Stimulated activated CD4-positive, alpha-beta T cell treated with anti-CD3 and anti-CD28 coated beads, Interleukin-12 subunit alpha, Interleukin-12 subunit beta, amount 100 ng/mL, for 24 hours (primary cell): ENCODE results near the gene SELENOS.
"Not testable (repeated sequence)": the region's sequence is repeated elsewhere in the genome, so short reads cannot be mapped to it uniquely, and the experiment has no call there.

ENCODE experiments used
- DNase-seq, 2 experiments: peaks; one replicate each; pipeline ENCODE4 v3.0.0-alpha.2; 2020; ENCODE audit warnings: low read depth in 2 of 2

SELENOS gene

GRCh38 chr15:101309436-101310160 lies 32.3 kb upstream of the SELENOS start:
- no peak for DNase-seq

GRCh38 chr15:101308604-101309435 lies 31.5 kb upstream of the SELENOS start:
- no peak for DNase-seq

GRCh38 chr15:101307897-101308603 lies 30.8 kb upstream of the SELENOS start:
- no peak for DNase-seq

GRCh38 chr15:101307048-101307896 lies 30.0 kb upstream of the SELENOS start:
- no peak for DNase-seq

GRCh38 chr15:101306341-101307047 lies 29.2 kb upstream of the SELENOS start:
- no peak for DNase-seq

GRCh38 chr15:101305820-101306255 lies 28.6 kb upstream of the SELENOS start:
- no peak for DNase-seq

- DNase-seq = no peak
These were observed 26.1 kb upstream of the SELENOS start for GRCh38 chr15:101303408-101303807.

GRCh38 chr15:101296418-101297405 lies 19.4 kb upstream of the SELENOS start:
- DNase-seq = no peak

GRCh38 chr15:101295607-101296161 lies 18.4 kb upstream of the SELENOS start:
- DNase-seq = no peak

- DNase-seq = peak; percentile 96 to 97
These were observed 17.7 kb upstream of the SELENOS start, which contains the start of gene SNRPA1 for GRCh38 chr15:101294731-101295606. SNRPA1 (minus strand) TSS chr15:101295248; CDS start chr15:101295178, 70 bp downstream.

- DNase-seq = no peak
These were observed 15.8 kb upstream of the SELENOS start for GRCh38 chr15:101293122-101293521.

- no peak for DNase-seq
These were observed 11.7 kb upstream of the SELENOS start for GRCh38 chr15:101288905-101289513.

GRCh38 chr15:101287342-101287741 lies 10.1 kb upstream of the SELENOS start:
- not testable (repeated sequence) for DNase-seq

GRCh38 chr15:101286471-101287114 lies 9.3 kb upstream of the SELENOS start:
- DNase-seq = no peak

- DNase-seq = no peak
These were observed 6.6 kb upstream of the SELENOS start for GRCh38 chr15:101283931-101284330.

- DNase-seq = no peak
These were observed 2.7 kb upstream of the SELENOS start for GRCh38 chr15:101280007-101280406.

GRCh38 chr15:101277943-101278564 lies 769 bp upstream of the SELENOS start:
- no peak for DNase-seq
